SU-DHL-6 (cell line): ENCODE results near the gene PKNOX2.

Experiments
- CTCF ChIP-seq: fragments of 200-600 bp; sonication (generic); IDR thresholded peaks from one replicate; pipeline ENCODE4 v1.5.1; 2017; ENCODE audit warnings: antibody characterized with exemption, mild to moderate bottlenecking, low read length, moderate library complexity; ENCODE audit not compliant: insufficient read depth, poor library complexity, severe bottlenecking
- EZH2phosphoT487 ChIP-seq: fragments of 200-600 bp; sonication (generic), shearing (Covaris generic); conservative IDR thresholded peaks from 2 replicates; pipeline ENCODE4 v1.6.1; 2018; ENCODE audit warnings: mild to moderate bottlenecking, antibody characterized with exemption, low read length, moderate library complexity, mixed read lengths

GRCh38 chr11:125227151-125227550, 62.6 kb downstream of the PKNOX2 start:
- no peak for TF ChIP-seq CTCF
- no peak for TF ChIP-seq EZH2phosphoT487
